GM21390 (cell line): ENCODE results near the gene TRIP11.
"Not testable (repeated sequence)": the region's sequence is repeated elsewhere in the genome, so short reads cannot be mapped to it uniquely, and the experiment has no call there.

ENCODE experiments used
- ATAC-seq: cut with Tn5 transposase; IDR thresholded peaks from one replicate; pipeline ENCODE4 v1.9.1; 2021; ENCODE audit not compliant: unreplicated experiment

Gene TRIP11

GRCh38 chr14:92039719-92040430, at the start of gene TRIP11:
TRIP11 (minus strand) TSS chr14:92040059; CDS start chr14:92039685, 374 bp downstream.
- ATAC-seq, result peak; percentile 95

DNA sequence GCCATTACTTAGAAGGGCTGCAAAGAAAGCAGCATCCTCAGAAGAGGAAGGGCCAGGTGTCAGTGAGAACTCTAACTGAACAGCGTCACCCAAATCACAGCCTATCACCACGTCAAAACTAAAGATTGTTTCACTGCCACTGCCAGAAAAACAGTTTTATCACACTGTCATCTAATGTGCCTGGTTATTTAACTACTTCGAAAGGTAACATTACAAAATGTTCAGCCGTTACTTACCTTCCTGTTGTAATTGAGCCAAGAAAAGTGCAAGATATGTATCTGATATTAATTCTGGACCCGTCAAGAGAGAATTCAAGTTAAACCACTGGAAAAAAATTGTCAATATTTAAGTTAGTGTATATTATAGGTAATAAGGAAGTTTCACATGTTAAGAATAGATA, 48.6 kb upstream of the TRIP11 start:
- no peak for ATAC-seq

DNA sequence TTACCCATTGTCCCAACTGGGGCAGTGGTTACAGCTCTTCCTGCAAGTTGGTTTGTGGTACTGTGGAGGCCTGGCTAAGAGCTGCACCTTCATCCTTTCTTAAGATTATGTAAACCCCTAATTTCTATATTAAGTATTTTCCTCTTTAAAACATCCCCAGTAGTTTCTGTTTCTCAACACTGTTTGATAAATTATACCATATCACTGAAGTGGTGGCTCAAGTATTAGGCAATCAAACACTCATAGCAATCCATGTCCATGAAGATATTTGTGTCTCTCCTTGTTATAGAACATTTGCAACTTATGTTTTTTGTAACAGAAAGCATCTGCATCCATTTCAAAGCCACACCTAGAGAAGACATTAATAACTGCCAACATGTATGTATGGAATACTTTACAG, 34.7 kb upstream of the TRIP11 start:
- ATAC-seq, result no peak

- no peak for ATAC-seq
Observed at GRCh38 chr14:92058006-92058917, 18.4 kb upstream of the TRIP11 start.

GRCh38 chr14:92049781-92050180, 9.9 kb upstream of the TRIP11 start:
- no peak for ATAC-seq

DNA sequence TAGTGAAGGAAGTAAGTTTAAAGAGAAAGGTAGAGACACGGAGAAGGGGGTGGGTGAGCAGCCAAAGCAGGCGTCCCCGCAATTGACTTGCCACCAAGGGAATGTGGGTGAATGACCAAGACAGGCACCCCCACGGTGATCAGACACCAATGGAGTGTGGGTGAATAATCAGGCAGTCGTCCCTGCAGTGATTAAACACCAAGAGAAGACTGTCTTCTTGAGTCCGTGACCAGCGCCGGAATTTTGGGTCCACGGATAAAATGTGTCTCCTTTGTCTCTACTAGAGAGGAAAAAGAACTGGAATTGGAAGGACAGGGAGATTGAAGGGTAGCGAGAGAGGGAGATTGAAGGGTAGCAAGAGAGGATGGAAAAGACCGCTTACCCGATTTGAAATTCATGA, 9.4 kb upstream of the TRIP11 start:
- not testable (repeated sequence) for ATAC-seq

- ATAC-seq, result not testable (repeated sequence)
Observed at GRCh38 chr14:92045904-92046303, 6.0 kb upstream of the TRIP11 start.

- not testable (repeated sequence) for ATAC-seq
Observed at GRCh38 chr14:92041766-92042165, 1.9 kb upstream of the TRIP11 start.

DNA sequence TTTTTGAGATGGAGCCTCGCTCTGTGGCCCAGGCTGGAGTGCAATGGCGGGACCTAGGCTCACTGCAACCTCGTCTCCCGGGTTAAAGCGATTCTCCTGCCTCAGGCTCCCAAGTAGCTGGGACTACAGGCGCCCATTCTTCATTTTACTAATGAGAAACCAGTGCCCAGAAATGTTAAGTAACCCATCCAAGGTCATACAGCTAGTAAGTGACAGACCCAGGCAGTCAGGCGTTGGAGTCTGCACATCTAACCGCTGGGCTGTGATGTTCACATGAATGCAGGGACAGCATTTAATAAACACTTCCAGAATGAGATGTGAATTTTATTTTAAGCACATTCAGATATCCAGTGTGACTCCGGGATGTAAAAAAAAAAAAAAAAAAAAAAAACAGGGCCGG, 1.3 kb upstream of the TRIP11 start:
- no peak for ATAC-seq

DNA sequence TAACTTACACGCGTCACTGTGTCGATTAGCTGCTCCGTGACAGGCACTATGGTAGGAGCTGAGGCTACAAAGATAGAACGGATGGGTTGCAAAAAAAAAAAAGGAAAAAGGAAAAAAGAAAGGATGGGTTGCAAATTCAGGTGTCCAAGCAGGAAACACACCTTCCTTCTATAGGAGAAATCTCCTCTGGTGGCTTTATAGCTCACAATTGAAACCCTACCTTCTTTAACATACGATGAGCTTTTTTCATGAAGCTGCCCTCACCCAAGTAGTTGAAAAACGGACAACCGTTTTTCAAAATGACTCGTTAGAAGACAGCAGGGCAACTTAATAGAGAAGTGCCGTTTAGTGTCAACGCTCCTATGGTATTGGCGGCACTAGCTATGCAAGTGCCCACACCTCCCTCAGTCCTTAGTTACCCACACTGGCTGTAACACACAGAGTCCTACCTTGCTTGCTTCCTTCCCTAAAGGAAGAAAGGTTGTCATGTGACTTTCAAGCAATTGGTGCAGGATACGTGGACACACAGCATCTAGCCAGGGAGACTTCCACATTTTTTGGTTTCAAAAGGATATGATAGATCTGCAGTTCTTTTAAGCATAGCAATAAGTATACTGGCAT, 682 bp upstream of the TRIP11 start:
- ATAC-seq, result no peak

DNA sequence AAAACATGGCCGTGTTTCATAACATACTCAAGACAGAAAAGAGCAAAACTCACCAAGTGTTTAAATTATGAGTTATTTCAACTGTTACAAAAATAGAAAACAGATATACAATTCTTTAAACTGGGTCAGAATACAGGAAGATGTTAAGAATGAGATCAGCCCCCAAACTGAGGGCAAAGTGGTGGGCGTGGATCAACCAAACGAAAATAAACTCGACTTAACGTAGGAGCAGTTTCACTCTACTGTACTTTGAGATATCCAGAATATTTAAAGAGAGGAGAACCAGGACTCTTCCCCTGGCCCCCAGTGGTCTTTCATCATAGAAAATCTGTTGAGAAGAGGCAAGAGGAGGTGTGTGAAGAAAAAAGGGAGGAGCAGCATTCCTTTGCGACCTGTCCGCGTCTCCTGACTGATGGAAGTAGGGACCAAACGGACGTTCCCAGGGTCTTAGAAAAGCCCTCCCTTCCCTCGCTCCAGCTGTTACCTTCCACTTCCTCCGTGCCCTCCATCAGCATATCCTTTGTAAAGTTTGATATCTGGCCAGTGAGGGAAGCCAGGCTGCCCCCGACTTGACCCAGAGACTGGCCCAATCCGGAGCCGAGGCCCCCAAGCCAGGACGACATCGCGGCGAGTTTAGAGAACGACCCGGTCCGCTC, 668 bp downstream of the TRIP11 start:
- ATAC-seq, result peak; percentile 5

DNA sequence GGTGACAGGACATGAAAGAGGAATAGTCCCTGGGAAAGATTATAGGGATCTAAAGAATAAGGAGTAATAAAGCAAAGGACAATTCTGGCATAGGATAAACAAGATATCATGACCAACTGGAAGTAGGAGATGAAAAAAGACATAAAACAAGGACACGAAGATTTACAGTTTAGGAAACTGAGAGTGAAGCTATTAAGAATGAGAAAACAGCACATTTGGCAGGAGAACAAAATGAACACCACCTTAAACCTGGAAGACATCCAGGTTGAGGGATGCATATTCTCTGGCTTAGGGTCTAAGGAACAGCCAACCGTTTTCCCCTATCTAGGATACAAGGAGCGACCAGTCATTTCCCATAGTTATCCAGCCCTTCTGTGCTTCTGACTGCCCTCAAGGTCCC, 1.9 kb downstream of the TRIP11 start:
- no peak for ATAC-seq

DNA sequence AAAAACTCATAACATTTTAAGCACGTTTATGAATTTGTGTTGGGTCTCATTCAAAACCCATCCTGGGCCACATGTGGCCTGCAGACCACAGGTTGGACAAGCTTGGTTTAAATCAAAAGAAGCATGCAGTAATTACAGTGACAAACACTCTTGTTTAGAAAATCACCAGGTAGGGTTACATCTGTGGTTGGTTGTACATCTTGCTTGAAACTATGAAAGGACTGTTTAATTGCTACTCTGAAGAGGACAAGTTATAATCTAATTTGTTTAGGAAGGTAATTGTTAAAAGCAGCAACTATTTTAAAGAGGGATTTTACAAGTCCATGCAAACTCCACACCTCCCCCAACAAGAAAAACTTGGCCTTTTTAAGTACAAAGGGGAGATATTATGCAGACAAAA, 4.0 kb downstream of the TRIP11 start:
- no peak for ATAC-seq

DNA sequence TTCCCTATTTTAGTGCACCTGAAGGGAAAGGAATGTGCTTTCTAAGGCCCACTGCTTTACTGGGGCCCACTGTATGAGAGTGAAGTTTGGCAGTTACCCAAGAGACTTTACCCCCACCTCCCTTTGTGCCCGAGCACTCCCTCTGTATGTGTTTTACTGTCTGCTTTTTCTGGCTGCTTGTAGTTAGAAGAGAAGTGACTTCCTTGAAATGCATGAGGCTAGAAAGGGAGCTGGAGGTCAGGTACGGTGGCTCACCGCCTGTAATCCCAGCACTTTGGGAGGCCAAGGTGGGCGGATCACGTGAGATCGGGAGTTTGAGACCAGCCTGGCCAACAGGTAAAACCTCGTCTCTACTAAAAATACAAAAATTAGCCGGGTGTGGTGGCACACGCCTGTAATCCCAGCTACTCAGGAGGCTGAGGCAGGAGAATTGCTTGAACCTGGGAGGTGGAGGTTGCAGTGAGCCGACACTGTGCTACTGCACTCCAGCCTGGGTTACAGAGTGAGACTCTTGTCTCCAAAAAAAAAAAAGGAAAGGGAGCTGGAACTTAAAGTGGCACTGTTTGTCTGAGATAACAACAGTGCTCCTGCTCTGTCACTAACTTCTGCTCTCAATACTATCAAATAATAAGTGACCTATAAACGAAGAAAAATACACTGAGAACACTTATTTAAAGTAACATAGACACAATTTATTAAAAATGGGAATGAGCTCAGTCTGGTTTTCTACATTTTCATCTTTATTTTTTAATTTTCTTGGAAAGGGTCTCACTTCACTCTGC, 5.8 kb downstream of the TRIP11 start:
- ATAC-seq, result no peak

GRCh38 chr14:92033433-92033832, 6.4 kb downstream of the TRIP11 start:
- ATAC-seq, result no peak

DNA sequence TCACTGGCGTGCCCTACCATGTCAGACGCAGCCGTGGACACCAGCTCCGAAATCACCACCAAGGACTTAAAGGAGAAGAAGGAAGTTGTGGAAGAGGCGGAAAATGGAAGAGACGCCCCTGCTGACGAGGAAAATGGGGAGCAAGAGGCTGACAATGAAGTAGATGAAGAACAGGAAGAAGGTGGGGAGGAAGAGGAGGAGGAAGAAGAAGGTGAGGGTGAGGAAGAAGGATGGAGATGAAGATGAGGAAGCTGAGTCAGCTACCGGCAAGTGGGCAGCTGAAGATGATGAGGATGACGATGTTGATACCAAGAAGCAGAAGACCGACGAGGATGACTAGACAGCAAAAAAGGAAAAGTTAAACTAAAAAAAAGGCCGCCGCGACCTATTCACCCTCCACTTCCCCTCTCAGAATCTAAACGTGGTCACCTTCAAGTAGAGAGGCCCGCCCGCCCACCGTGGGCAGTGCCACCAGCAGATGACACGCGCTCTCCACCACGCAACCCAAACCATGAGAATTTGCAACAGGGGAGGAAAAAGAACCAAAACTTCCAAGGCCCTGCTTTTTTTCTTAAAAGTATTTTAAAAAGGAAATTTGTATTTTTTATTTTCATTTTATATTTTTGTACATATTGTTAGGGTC, 13.2 kb downstream of the TRIP11 start:
- no peak for ATAC-seq

GRCh38 chr14:92022036-92022435, 17.8 kb downstream of the TRIP11 start:
- no peak for ATAC-seq

GRCh38 chr14:92021523-92021922, 18.3 kb downstream of the TRIP11 start:
- no peak for ATAC-seq

DNA sequence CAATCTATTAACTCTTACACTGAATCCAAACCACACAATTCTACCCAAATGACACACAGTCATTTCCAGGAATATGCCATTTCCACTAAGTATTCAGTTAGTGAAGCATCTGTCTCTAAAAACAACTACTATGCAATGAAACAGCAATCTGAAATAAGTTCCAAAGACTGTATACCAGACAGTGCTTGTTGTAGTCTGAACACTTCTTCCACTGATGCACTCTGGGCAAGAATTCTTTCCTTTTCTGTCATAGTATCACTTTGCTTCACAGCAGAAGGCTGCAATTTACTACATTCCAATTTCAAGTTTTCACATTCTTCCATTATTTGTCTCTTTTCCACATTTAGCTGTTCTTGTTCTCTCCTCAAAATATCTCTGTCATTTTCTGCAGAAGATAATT, 25.8 kb downstream of the TRIP11 start:
- no peak for ATAC-seq
